ENCODE measurements around the gene MASP1.

DNA sequence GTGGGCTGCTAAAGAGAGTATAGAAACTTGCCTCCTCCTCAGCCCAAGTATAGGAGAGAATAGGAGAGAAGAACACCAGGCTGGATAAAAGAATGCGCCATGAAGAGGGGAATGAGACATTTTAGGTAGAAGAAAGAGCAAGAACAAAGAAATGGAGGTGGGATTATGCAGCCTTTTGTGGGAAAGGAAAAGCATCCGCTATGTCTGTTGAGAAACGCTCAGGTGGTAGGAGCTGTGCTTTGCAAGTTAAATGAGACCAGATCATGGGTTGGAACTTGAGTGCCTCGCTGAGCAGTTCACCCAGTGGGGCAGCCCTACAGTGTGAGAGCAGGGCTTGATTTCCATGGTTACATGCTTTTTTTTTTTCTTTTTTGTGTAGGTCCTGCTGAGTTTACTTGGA is 105.8 kb downstream of the MASP1 start:
- TF ChIP-seq ZNF565 (CRISPR knock-in tag; conservative IDR thresholded peaks at IDR 0.05; ENCODE audit: low read depth) (no peak), GLIS3 (CRISPR knock-in tag; IDR thresholded peaks at IDR 0.05) (no peak)
- TF ChIP-seq, protein P1, sequence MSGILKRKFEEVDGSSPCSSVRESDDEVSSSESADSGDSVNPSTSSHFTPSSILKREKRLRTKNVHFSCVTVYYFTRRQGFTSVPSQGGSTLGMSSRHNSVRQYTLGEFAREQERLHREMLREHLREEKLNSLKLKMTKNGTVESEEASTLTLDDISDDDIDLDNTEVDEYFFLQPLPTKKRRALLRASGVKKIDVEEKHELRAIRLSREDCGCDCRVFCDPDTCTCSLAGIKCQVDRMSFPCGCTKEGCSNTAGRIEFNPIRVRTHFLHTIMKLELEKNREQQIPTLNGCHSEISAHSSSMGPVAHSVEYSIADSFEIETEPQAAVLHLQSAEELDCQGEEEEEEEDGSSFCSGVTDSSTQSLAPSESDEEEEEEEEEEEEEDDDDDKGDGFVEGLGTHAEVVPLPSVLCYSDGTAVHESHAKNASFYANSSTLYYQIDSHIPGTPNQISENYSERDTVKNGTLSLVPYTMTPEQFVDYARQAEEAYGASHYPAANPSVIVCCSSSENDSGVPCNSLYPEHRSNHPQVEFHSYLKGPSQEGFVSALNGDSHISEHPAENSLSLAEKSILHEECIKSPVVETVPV (CRISPR knock-in tag; IDR thresholded peaks at IDR 0.05) = no peak
- TF ChIP-seq, protein P2, sequence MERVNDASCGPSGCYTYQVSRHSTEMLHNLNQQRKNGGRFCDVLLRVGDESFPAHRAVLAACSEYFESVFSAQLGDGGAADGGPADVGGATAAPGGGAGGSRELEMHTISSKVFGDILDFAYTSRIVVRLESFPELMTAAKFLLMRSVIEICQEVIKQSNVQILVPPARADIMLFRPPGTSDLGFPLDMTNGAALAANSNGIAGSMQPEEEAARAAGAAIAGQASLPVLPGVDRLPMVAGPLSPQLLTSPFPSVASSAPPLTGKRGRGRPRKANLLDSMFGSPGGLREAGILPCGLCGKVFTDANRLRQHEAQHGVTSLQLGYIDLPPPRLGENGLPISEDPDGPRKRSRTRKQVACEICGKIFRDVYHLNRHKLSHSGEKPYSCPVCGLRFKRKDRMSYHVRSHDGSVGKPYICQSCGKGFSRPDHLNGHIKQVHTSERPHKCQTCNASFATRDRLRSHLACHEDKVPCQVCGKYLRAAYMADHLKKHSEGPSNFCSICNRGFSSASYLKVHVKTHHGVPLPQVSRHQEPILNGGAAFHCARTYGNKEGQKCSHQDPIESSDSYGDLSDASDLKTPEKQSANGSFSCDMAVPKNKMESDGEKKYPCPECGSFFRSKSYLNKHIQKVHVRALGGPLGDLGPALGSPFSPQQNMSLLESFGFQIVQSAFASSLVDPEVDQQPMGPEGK (CRISPR knock-in tag; IDR thresholded peaks at IDR 0.05; ENCODE audit: borderline replicate concordance) = no peak

Measured in SK-N-SH treated with all-trans-retinoic acid at 6 μM for 48 hours (cell line).